SK-N-MC (cell line): ENCODE data around the gene ERCC4.

Source experiments
- EZH2 ChIP-seq: fragments of 200-600 bp; sonication (generic); IDR thresholded peaks from one replicate; pipeline ENCODE4 v1.6.1; 2017; ENCODE audit warnings: antibody characterized with exemption
- FOXP2 ChIP-seq: optimal IDR thresholded peaks from 2 replicates; pipeline ENCODE3; 2011; ENCODE audit warnings: mild to moderate bottlenecking, moderate library complexity; ENCODE audit not compliant: insufficient read depth; ENCODE audit errors: extremely low read length, control extremely low read depth
- POLR2AphosphoS5 ChIP-seq: IDR thresholded peaks from 2 replicates; pipeline ENCODE4 v1.6.1; 2012; ENCODE audit warnings: mild to moderate bottlenecking, low read depth, low read length, borderline replicate concordance

GRCh38 chr16:13957197-13958078 is 37.5 kb downstream of the ERCC4 start:
- no peak for TF ChIP-seq EZH2
- peak; percentile 47 for TF ChIP-seq POLR2AphosphoS5
- peak; percentile 82 for TF ChIP-seq FOXP2
